GM20000 (cell line): ENCODE measurements around the gene BMP6.

Experiments
- DNase-seq: peaks from one replicate; pipeline ENCODE4 v3.0.0; 2012; ENCODE audit warnings: low spot score
- TF ChIP-seq, protein P1 (sequence below): IDR thresholded peaks from 2 replicates; pipeline ENCODE4 v1.5.1; 2012; ENCODE audit warnings: mild to moderate bottlenecking, control low read depth; ENCODE audit errors: extremely low read depth, missing control alignments

The BMP6 gene

DNA sequence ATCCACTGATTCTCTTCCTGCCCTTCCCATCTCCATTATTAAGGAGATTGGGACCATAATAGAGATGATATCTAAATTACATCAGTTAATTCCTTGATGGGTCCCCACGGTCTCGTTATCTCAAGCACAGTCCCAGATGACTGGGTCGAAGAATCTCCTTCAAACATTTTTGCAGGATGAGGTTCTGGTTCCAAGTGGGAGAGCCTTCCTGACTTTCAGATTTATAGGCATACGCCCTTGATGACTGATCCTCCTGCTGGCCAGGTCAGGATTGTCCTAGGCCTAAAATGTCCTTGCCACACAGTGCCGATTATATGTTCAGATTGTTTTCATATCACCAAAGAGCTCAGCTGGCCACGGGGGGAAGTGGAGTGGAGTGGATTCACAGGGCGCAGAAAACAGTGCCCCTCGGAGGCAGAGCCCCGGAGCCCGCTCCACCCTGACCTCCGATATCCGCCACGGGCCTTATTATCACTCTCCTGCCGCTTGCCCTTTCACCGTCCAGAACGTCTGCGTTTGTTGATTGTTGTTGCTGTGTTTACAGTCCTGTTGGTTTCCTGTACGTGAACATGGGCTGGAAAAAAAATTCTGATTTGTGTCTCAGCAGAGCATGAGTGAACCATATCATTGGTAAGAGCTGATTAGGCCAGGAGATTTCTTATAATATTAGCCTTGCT is 8.9 kb downstream of the BMP6 start:
- TF ChIP-seq, protein P1, sequence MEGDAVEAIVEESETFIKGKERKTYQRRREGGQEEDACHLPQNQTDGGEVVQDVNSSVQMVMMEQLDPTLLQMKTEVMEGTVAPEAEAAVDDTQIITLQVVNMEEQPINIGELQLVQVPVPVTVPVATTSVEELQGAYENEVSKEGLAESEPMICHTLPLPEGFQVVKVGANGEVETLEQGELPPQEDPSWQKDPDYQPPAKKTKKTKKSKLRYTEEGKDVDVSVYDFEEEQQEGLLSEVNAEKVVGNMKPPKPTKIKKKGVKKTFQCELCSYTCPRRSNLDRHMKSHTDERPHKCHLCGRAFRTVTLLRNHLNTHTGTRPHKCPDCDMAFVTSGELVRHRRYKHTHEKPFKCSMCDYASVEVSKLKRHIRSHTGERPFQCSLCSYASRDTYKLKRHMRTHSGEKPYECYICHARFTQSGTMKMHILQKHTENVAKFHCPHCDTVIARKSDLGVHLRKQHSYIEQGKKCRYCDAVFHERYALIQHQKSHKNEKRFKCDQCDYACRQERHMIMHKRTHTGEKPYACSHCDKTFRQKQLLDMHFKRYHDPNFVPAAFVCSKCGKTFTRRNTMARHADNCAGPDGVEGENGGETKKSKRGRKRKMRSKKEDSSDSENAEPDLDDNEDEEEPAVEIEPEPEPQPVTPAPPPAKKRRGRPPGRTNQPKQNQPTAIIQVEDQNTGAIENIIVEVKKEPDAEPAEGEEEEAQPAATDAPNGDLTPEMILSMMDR = no peak
- DNase-seq = no peak

DNA sequence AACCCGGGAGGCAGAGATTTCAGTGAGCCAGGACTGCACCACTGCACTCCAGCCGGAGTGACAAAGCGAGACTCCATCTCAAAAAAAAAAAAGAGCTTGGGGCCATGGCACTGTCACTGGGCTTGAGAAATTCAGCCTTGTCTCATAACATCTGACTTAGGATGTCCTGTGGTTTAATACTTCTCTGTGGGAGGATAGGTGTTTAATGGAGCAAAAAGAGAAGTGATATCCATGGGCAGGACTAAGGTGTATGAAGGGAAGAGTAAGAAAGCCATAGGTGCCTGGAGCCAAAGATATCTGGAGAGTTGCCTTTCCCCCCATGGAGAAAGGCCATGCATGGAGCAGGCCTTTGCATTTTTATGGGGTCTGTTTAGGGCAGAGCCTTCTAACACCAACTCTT is 11.2 kb downstream of the BMP6 start:
- TF ChIP-seq, protein P1 = no peak
- no peak for DNase-seq

DNA sequence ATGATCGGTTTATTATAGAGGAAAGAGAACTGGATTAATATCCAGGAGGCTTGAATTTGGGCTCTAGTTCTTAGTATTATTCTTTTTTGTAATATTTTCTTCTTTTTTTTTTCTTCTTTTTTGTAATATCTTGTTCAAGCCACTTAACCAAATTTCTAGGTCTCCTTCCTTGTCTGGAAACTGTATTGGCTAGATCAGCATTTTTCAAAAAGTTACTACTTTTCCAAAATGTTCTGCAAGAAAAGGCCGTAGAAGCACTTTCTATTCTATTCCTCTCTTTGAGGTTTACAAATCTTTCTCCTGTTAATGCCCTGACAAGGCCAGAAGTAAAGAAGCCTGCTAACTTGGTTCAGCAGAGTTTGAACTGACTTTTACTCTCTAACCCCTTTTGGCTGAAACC is 12.0 kb downstream of the BMP6 start:
- no peak for DNase-seq
- TF ChIP-seq, protein P1 = no peak

DNA sequence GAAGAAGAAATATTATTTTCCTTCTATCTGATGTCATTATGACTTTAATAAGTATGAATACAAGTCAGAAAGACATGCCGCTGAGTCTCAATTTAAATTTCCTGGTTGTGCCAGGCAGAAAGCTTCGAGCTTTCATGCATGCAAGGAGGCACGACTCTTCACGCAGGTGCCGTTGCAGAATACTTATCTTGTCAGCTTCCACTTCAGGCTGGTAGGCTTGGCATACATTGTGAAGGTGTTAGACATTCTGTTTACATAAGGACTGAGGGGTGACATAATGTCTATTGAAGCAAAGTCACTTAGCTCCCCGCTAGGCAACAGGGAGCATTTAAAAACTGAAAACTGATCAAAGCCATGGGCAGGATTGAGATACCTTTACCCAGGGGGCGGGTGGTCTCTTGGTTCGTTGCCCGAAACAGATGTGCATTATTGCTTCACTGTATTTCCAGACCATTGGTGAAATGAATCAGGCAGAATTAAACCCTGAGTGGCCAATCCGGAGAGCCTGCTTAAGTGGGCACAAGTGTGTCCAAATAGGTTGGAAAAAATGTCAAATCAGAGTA is 16.4 kb downstream of the BMP6 start:
- DNase-seq = no peak
- TF ChIP-seq, protein P1 = no peak

DNA sequence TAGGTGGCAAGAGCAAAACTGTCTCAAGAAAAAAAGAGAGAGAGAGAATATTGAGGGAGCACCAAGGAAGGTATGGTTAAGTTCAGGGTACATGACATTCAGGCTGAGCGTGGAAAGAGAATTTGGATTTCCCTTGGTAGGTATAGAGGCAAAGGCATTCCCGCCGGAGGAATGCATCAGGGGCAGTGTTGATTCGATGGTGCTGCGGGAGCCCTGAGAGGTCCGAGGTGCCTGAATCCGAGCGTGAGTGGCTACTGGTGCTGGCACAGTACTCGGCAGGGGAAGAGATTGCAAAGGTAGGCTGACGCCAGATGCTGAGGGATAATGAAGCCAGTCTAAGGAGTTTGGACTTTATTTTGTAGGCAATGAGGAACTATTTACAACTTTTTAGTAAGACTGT is 20.0 kb downstream of the BMP6 start:
- no peak for DNase-seq
- TF ChIP-seq, protein P1 = no peak

DNA sequence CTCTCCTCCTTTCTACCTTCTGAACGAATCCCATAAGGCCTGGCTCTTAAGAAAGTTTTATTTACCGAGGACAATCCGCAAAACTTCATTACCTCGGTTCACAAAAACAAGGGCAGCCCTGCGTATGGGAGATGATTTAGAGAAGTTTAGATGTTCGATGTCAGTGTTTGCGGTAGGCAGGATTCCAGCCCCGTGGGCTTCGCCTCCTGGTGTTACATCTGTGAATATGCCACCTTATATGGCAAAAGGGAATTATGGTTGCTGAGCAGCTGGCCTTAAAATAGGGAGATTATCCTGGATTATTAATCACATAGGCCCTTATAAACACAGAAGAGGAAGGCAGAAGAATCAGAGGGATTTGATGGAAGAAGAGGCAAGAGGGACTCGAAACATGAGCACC is 21.1 kb downstream of the BMP6 start:
- TF ChIP-seq, protein P1 = no peak
- DNase-seq = no peak

DNA sequence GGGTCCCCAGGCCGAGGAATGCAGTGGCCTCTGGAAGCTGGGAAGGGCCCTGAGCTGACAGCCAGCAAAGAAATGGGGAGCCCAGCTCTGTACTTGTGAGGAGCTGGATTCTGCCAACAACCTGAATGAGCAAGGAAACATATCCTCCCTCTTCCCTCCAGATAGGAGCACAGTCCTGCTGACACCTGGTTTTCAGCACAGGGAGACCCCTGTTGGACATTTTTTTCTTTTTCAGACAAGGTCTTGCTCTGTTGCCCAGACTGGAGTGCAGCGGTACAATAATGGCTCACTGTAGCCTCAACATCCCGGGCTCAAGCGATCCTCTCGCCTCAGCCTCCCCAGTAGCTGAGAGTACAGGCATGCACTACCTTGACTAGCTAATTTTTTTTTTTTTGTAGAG is 21.5 kb downstream of the BMP6 start:
- TF ChIP-seq, protein P1 = no peak
- no peak for DNase-seq
